ENCODE results near the gene PSIP1.

The PSIP1 gene

GRCh38 chr9:15543047-15543813 lies 32.5 kb upstream of the PSIP1 start:
- Histone ChIP-seq H3K36me3 (ENCODE audit: control insufficient read depth in 2 of 2, insufficient read depth in 1 of 2, low read length in 2 of 2) (no peaks in the 10 kb centered on the region), H3K4me3 (ENCODE audit: low read depth, low read length) (no peak overlapping the region), H3K9me3 (ENCODE audit: control insufficient read depth, insufficient read depth, low read depth, low read length) (no peaks in the 10 kb centered on the region), H3K4me1 (ENCODE audit: control insufficient read depth, insufficient read depth, low read length) (no peaks in the 10 kb centered on the region), H3K27ac (ENCODE audit: extremely low read depth, low read depth, low read length) (no peak overlapping the region)
- TF ChIP-seq ZNF221 (tag by site-specific recombination; IDR thresholded peaks at IDR 0.05; ENCODE audit: borderline replicate concordance) (no peak), ZNF521 (tag by site-specific recombination; IDR thresholded peaks at IDR 0.05) (no peak), ZNF341 (tag by site-specific recombination; IDR thresholded peaks at IDR 0.05; ENCODE audit: low read depth) (no peak), GFI1B (tag by site-specific recombination; IDR thresholded peaks at IDR 0.05) (no peak), ZNF202 (tag by site-specific recombination; IDR thresholded peaks at IDR 0.05; ENCODE audit: borderline replicate concordance) (no peak), ZNF701 (tag by site-specific recombination; IDR thresholded peaks at IDR 0.05) (no peak), ZNF169 (tag by site-specific recombination; IDR thresholded peaks at IDR 0.05) (no peak)
- TF ChIP-seq, protein P1, sequence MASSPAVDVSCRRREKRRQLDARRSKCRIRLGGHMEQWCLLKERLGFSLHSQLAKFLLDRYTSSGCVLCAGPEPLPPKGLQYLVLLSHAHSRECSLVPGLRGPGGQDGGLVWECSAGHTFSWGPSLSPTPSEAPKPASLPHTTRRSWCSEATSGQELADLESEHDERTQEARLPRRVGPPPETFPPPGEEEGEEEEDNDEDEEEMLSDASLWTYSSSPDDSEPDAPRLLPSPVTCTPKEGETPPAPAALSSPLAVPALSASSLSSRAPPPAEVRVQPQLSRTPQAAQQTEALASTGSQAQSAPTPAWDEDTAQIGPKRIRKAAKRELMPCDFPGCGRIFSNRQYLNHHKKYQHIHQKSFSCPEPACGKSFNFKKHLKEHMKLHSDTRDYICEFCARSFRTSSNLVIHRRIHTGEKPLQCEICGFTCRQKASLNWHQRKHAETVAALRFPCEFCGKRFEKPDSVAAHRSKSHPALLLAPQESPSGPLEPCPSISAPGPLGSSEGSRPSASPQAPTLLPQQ (tag by site-specific recombination; IDR thresholded peaks at IDR 0.05) = no peak
- CTCF ChIA-PET = interaction anchor here (0.7 kb wide), 2 partner anchors 31 to 58 kb away, joined by 3 to 4 read pairs; no protein-coding TSS in a partner anchor
- POLR2A ChIA-PET = interaction anchor here (2.0 to 2.1 kb wide), 2 partner anchors 10 to 32 kb away, joined by 4 to 8 read pairs; partner anchors contain the start of genes CCDC171 and PSIP1

DNA sequence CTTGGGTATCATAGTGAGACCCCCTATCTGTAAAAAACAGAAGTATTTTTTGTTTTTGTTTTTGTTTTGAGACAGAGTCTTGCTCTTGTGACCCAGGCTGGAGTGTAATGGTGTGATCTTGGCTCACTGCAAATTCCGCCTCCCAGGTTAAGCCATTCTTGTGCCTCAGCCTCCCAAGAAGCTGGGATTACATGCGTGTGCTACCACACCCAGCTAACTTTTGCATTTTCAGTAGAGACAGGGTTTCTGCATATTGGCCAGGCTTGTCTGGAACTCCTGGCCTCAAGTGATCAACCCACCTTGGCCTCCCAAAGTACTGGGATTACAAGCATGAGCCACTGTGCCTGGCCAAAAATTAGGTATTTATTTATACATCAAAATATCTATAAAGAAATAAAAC lies 31.9 kb upstream of the PSIP1 start:
- H3K4me3 ChIP-seq (ENCODE audit: low read depth, low read length) = no peak overlapping the region
- no peak overlapping the region for H3K27ac ChIP-seq (ENCODE audit: extremely low read depth, low read depth, low read length)
- no peaks in the 10 kb centered on the region for H3K4me1 ChIP-seq (ENCODE audit: control insufficient read depth, insufficient read depth, low read length)
- CTCF ChIA-PET = interaction anchor here (0.7 kb wide), 1 partner anchor 59 kb away, joined by 4 read pairs; no protein-coding TSS in a partner anchor
- H3K36me3 ChIP-seq (ENCODE audit: control insufficient read depth in 2 of 2, insufficient read depth in 1 of 2, low read length in 2 of 2) = no peaks in the 10 kb centered on the region
- TF ChIP-seq ZXDB (tag by site-specific recombination; IDR thresholded peaks at IDR 0.05) = no peak
- TF ChIP-seq ZNF837 (tag by site-specific recombination; IDR thresholded peaks at IDR 0.05) = no peak
- no peak for TF ChIP-seq ZNF791 (tag by site-specific recombination; IDR thresholded peaks at IDR 0.05)
- TF ChIP-seq MYNN (tag by site-specific recombination; IDR thresholded peaks at IDR 0.05; ENCODE audit: borderline replicate concordance) = no peak
- no peak for TF ChIP-seq GLIS2 (tag by site-specific recombination; IDR thresholded peaks at IDR 0.05)
- TF ChIP-seq ZNF214 (tag by site-specific recombination; IDR thresholded peaks at IDR 0.05; ENCODE audit: borderline replicate concordance) = no peak
- no peak for TF ChIP-seq ZNF701 (tag by site-specific recombination; IDR thresholded peaks at IDR 0.05)
- TF ChIP-seq ZNF324 (tag by site-specific recombination; IDR thresholded peaks at IDR 0.05) = no peak
- no peak for TF ChIP-seq ZNF561 (tag by site-specific recombination; IDR thresholded peaks at IDR 0.05; ENCODE audit: borderline replicate concordance)
- no peak for TF ChIP-seq ZNF629 (tag by site-specific recombination; IDR thresholded peaks at IDR 0.05)
- TF ChIP-seq ZNF112 (tag by site-specific recombination; IDR thresholded peaks at IDR 0.05) = no peak
- TF ChIP-seq ZNF23 (tag by site-specific recombination; IDR thresholded peaks at IDR 0.05; ENCODE audit: borderline replicate concordance) = no peak
- no peak for TF ChIP-seq ZNF155 (tag by site-specific recombination; IDR thresholded peaks at IDR 0.05)
- no peak for TF ChIP-seq ZNF560 (tag by site-specific recombination; IDR thresholded peaks at IDR 0.05; ENCODE audit: borderline replicate concordance)
- no peak for TF ChIP-seq ZBTB17 (tag by site-specific recombination; IDR thresholded peaks at IDR 0.05)
- TF ChIP-seq ZSCAN4 (tag by site-specific recombination; IDR thresholded peaks at IDR 0.05) = no peak
- no peak for TF ChIP-seq ZFHX2 (tag by site-specific recombination; conservative IDR thresholded peaks at IDR 0.05)
- TF ChIP-seq EGR2 (tag by site-specific recombination; IDR thresholded peaks at IDR 0.05; ENCODE audit: low read depth) = no peak
- no peak for TF ChIP-seq CTCF (tag by site-specific recombination; IDR thresholded peaks at IDR 0.05)
- TF ChIP-seq TCF7L2 (IDR thresholded peaks at IDR 0.05; ENCODE audit: borderline replicate concordance, low read depth, low read length) = no peak
- POLR2A ChIA-PET = interaction anchor here (2.0 to 2.1 kb wide), 2 partner anchors 11 to 31 kb away, joined by 4 to 8 read pairs; partner anchors contain the start of genes CCDC171 and PSIP1
- H3K9me3 ChIP-seq (ENCODE audit: control insufficient read depth, insufficient read depth, low read depth, low read length) = no peaks in the 10 kb centered on the region
